HFF-Myc (cell line): ENCODE results near the gene SPATA13.
"Not testable (repeated sequence)": the region's sequence is repeated elsewhere in the genome, so short reads cannot be mapped to it uniquely, and the experiment has no call there.

Source experiments
- DNase-seq: peaks from one replicate; pipeline ENCODE4 v3.0.0-alpha.2; 2011; ENCODE audit warnings: low read depth; ENCODE audit errors: extremely low read depth
- H3K4me3 ChIP-seq: replicated peaks from 2 replicates; pipeline ENCODE4 v1.5.1; 2011; ENCODE audit warnings: low read depth, mild to moderate bottlenecking, control low read depth, low read length
- TF ChIP-seq, protein P1 (sequence below): IDR thresholded peaks from 2 replicates; pipeline ENCODE4 v1.5.1; 2012; ENCODE audit warnings: mild to moderate bottlenecking, low read depth, low read length, control low read depth; ENCODE audit errors: missing control alignments

SPATA13 gene

DNA sequence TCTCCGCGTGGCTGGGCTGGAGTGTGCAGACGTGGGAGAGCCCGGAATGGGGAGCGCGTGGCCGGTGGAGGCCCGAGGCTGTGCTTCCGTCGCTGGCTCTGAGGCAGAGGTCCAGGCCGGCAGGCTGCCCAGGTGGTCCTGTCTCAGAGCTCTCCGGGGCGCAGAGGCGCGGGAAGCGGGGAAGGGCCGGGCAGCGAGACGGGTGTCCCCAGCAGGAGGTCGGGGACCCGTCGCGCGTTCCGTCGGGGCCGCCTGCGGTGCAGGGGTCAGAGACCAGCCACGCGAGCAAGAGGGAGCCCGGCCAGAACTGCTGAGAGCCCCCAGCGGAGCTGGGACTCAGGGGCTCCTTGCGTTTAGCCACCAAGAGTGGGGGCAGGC lies 147.5 kb downstream of the SPATA13 start:
- DNase-seq, result no peak

DNA sequence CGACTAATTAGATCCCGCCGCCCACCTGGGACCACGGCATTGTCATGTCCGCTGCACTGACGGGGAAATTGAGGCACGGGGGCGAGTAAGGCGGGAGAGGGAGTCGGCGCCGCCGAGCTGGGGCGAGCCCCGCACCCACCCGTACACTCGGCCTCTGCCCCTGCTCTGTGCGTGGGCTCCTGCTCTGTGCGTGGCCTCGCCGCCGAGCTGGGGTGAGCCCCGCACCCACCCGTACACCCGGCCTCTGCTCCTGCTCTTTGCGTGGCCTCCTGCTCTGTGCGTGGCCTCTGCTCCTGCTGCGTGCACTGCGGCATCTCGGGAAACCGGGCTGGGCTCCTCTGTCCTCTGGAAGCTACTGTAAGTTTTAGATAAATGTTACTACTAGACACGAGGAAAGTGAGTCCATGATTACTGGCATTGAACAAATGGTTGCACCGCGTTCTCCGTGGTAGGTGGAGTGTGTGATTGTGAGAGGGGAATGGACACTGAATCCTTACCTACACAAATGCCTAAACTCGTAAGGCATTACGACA lies 148.0 kb downstream of the SPATA13 start:
- TF ChIP-seq, protein P1, sequence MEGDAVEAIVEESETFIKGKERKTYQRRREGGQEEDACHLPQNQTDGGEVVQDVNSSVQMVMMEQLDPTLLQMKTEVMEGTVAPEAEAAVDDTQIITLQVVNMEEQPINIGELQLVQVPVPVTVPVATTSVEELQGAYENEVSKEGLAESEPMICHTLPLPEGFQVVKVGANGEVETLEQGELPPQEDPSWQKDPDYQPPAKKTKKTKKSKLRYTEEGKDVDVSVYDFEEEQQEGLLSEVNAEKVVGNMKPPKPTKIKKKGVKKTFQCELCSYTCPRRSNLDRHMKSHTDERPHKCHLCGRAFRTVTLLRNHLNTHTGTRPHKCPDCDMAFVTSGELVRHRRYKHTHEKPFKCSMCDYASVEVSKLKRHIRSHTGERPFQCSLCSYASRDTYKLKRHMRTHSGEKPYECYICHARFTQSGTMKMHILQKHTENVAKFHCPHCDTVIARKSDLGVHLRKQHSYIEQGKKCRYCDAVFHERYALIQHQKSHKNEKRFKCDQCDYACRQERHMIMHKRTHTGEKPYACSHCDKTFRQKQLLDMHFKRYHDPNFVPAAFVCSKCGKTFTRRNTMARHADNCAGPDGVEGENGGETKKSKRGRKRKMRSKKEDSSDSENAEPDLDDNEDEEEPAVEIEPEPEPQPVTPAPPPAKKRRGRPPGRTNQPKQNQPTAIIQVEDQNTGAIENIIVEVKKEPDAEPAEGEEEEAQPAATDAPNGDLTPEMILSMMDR, result no peak
- no peak overlapping the region for H3K4me3 ChIP-seq
- DNase-seq, result no peak

More for the DNA sequence above, 147.5 kb downstream of the SPATA13 start:
- TF ChIP-seq, protein P1, result no peak
- no peak overlapping the region for H3K4me3 ChIP-seq

DNA sequence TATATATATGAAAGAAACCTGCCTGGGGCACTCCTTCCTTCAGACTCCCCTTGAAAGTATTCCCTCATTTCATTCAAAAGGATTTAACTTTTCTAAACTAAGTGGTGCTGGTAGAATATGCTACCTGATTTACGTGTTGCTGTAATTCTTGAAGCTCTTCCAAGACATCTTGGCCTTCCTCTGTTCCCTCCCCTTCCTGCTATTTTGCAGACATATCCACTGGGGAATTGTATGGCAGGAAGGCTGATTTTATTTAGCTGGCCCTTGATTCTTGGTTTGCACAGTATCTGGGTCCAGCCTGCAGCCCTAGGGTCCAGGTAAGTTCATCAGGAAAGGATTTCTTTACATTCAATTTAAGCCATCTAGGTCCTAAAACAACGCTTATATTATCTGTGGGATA lies 148.8 kb downstream of the SPATA13 start, which contains the start of gene C1QTNF9:
Gene C1QTNF9 (plus strand): TSS at position 281 of the 400 bp plus-strand sequence. CDS start 6,424 bp downstream, outside the sequence.
- DNase-seq, H3K4me3 ChIP-seq: not testable (repeated sequence)

GRCh38 chr13:24313439-24313838 lies 152.9 kb downstream of the SPATA13 start:
- H3K4me3 ChIP-seq, result no peak overlapping the region
- TF ChIP-seq, protein P1, result no peak
- no peak for DNase-seq

DNA sequence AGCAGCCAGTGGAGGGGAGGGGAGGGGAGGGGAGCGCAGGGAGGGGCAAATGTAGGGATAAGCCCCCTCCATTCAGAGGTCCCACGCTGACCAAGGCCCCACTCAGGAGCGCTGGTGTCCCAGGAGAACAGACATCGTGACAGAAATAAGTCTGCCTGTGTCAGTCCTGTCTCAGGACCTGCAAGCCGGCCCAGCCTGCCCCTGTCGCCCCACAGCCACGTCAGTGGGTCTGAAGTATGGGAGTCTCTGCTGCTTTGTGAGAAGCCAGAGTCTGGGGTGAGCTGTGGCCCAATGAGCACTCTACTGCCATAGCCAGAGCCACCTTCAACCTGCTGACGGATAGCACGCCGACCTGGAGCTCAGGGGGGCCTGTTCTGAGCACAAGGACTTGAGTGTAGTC lies 157.3 kb downstream of the SPATA13 start:
- DNase-seq, H3K4me3 ChIP-seq: not testable (repeated sequence)

- not testable (repeated sequence) for H3K4me3 ChIP-seq, DNase-seq
Measured at GRCh38 chr13:24318878-24319277, 158.4 kb downstream of the SPATA13 start.

- DNase-seq, H3K4me3 ChIP-seq: not testable (repeated sequence)
Measured at GRCh38 chr13:24319641-24320040, 159.1 kb downstream of the SPATA13 start.

GRCh38 chr13:24321416-24321815 lies 160.9 kb downstream of the SPATA13 start:
- not testable (repeated sequence) for DNase-seq, H3K4me3 ChIP-seq

DNA sequence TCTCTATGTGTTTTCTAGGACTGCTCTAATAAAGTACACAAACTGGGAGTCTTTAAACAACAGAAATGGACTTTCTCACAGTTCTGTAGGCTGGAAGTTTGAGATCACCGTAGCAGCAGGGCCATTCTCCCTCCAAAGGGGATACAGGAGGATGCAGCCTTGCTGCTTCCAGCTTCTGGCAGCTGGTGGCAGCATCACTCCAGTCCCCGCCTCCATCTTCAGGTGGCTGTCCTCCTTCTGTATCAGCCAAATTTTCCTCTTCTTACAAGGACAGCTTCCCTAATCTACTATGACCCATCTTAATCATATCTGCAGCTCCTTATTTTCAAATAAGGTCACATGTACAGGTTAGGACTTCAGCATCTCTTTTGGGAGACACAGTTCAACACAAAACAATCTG lies 161.9 kb downstream of the SPATA13 start:
- DNase-seq, H3K4me3 ChIP-seq: not testable (repeated sequence)
- TF ChIP-seq, protein P1, result peak; percentile 29
